Common myeloid progenitor, CD34-positive (primary cell): ENCODE results near the gene HYOU1.

ENCODE experiments used
- CTCF ChIA-PET: fragments of 350-600 bp; sonication (Branson Sonifier 250); formaldehyde crosslinking; loops from one replicate; lab custom pipeline; 2021; ENCODE audit warnings: antibody characterized with exemption; lab: Charles Lee
- POLR2A ChIA-PET: fragments of 350-600 bp; sonication (Branson Sonifier 250); formaldehyde crosslinking; loops from one replicate; lab custom pipeline; 2021; ENCODE audit warnings: antibody characterized with exemption; lab: Charles Lee
- DNase-seq, 3 donors: peaks; one replicate each; pipeline versions ENCODE4 v3.0.0 to v3.0.0-alpha.2; 2013
- H3K27ac ChIP-seq, 2 experiments: 1 replicate in 1 of 2; 2 replicates in 1 of 2; pipeline ENCODE4 v1.7.0; 2013; ENCODE audit warnings: inconsistent platforms in 2 of 2, low read length in 2 of 2, mild to moderate bottlenecking in 2 of 2, low read depth in 1 of 2, moderate library complexity in 1 of 2; ENCODE audit not compliant: severe bottlenecking in 2 of 2, insufficient read depth in 1 of 2, poor library complexity in 1 of 2
- H3K27me3 ChIP-seq, 5 experiments: replicated peaks in 2 of 5; 1 replicate in 3 of 5; 2 replicates in 2 of 5; pipeline versions ENCODE4 v1.6.1 to v1.7.0; 2013; ENCODE audit warnings: low read length in 4 of 5, mild to moderate bottlenecking in 2 of 5, moderate library complexity in 2 of 5, inconsistent platforms in 1 of 5; ENCODE audit not compliant: insufficient read depth in 5 of 5, control insufficient read depth in 4 of 5
- H3K36me3 ChIP-seq, 4 experiments: 1 replicate in 2 of 4; 2 replicates in 2 of 4; pipeline versions ENCODE4 v1.6.1 to v1.7.0; 2013; ENCODE audit warnings: low read length in 3 of 4, control low read depth in 1 of 4, mild to moderate bottlenecking in 1 of 4; ENCODE audit not compliant: control insufficient read depth in 4 of 4, insufficient read depth in 4 of 4
- H3K4me1 ChIP-seq, 4 experiments: 1 replicate in 3 of 4; 2 replicates in 1 of 4; pipeline versions ENCODE4 v1.6.1 to v1.7.1; 2013; ENCODE audit warnings: low read length in 3 of 4, mild to moderate bottlenecking in 3 of 4, control low read depth in 1 of 4, inconsistent platforms in 1 of 4, moderate library complexity in 1 of 4; ENCODE audit not compliant: control insufficient read depth in 4 of 4, insufficient read depth in 4 of 4; ENCODE audit errors: control extremely low read depth in 1 of 4
- H3K4me3 ChIP-seq, 7 experiments: 1 replicate in 4 of 7; 2 replicates in 3 of 7; pipeline versions ENCODE4 v1.5.1 to v1.7.0; 2013; ENCODE audit warnings: mild to moderate bottlenecking in 7 of 7, low read length in 6 of 7, moderate library complexity in 6 of 7, inconsistent platforms in 2 of 7, low read depth in 2 of 7, control low read depth in 1 of 7; ENCODE audit not compliant: insufficient read depth in 4 of 7, control insufficient read depth in 1 of 7; ENCODE audit errors: extremely low read depth in 1 of 7
- H3K9me3 ChIP-seq, 5 experiments: 1 replicate in 4 of 5; 2 replicates in 1 of 5; pipeline versions ENCODE4 v1.6.1 to v1.7.1; 2013; ENCODE audit warnings: low read length in 4 of 5, mild to moderate bottlenecking in 2 of 5, inconsistent platforms in 1 of 5, low read depth in 1 of 5, moderate library complexity in 1 of 5; ENCODE audit not compliant: control insufficient read depth in 4 of 5, insufficient read depth in 2 of 5; ENCODE audit errors: control extremely low read depth in 1 of 5
- WGBS: methylation state at CpG from one replicate; pipeline ENCODE4 v1.1.5; 2013; ENCODE audit not compliant: insufficient coverage; 5-methylcytosine and 5-hydroxymethylcytosine counted together

HYOU1 gene

GRCh38 chr11:119055901-119056300 lies 1.1 kb downstream of the HYOU1 start:
- peak; percentile 71 to 77 (median 72) for DNase-seq
- Histone ChIP-seq H3K9me3 (no peaks in the 10 kb centered on the region), H3K4me1 (peaks cover 4 to 22% (median 19%) of the 10 kb centered on the region in 4 experiments), H3K4me3 (peak overlapping the region; percentile 46 to 86 (median 79)), H3K27ac (peak overlapping the region; percentile 89 to 95), H3K27me3 (no peaks in the 10 kb centered on the region), H3K36me3 (peaks cover 10 to 48% (median 40%) of the 10 kb centered on the region in 4 experiments)
- 78% methylated on average over 1 of the region's 6 CpGs for WGBS
- ChIA-PET POLR2A (interaction anchor here (1.0 to 4.9 kb wide), 8 partner anchors 10 to 39 kb away, joined by 3 to 36 read pairs (median 8); partner anchors contain the start of genes RPS25, TRAPPC4 and VPS11), CTCF (interaction anchor here (0.6 to 5.1 kb wide), 20 partner anchors 8 to 144 kb away, joined by 3 to 36 read pairs (median 4); partner anchors contain the start of gene VPS11)

- H3K27ac ChIP-seq, result no peak overlapping the region
- no peak for DNase-seq
- ChIA-PET POLR2A (interaction anchor here (0.7 to 2.2 kb wide), 4 partner anchors 9 to 34 kb away, joined by 3 to 15 read pairs (median 4); no protein-coding TSS in a partner anchor), CTCF (interaction anchor here (0.7 to 5.1 kb wide), 6 partner anchors 10 to 45 kb away, joined by 3 to 36 read pairs (median 4); partner anchors contain the start of gene VPS11)
- H3K36me3 ChIP-seq, result peaks cover 10 to 59% (median 48%) of the 10 kb centered on the region in 4 experiments
- H3K27me3 ChIP-seq, result no peaks in the 10 kb centered on the region
- H3K4me1 ChIP-seq, result peaks cover 4 to 22% (median 19%) of the 10 kb centered on the region in 4 experiments
- WGBS, result 97% methylated on average over 10 of the region's 10 CpGs
- H3K9me3 ChIP-seq, result no peaks in the 10 kb centered on the region
- H3K4me3 ChIP-seq, result no peak overlapping the region
Observed at GRCh38 chr11:119054418-119054817, 2.6 kb downstream of the HYOU1 start.

GRCh38 chr11:119052163-119052814 lies 4.7 kb downstream of the HYOU1 start:
- no peaks in the 10 kb centered on the region for H3K27me3 ChIP-seq
- no peak for DNase-seq
- no peaks in the 10 kb centered on the region for H3K9me3 ChIP-seq
- H3K27ac ChIP-seq, result no peak overlapping the region
- H3K36me3 ChIP-seq, result peaks cover 15 to 81% (median 68%) of the 10 kb centered on the region in 4 experiments
- H3K4me1 ChIP-seq, result peaks cover 2 to 12% (median 10%) of the 10 kb centered on the region in 4 experiments
- H3K4me3 ChIP-seq, result no peak overlapping the region
- ChIA-PET CTCF (interaction anchor here (1.0 to 5.1 kb wide), 3 partner anchors 8 to 42 kb away, joined by 3 to 36 read pairs (median 7); no protein-coding TSS in a partner anchor), POLR2A (no interaction called here)
- whole genome bisulfite sequencing, result 98% methylated on average over 20 of the region's 23 CpGs

- H3K4me3 ChIP-seq, result no peak overlapping the region
- POLR2A ChIA-PET, result no interaction called here
- no peaks in the 10 kb centered on the region for H3K9me3 ChIP-seq
- H3K4me1 ChIP-seq, result peaks cover 2 to 12% (median 10%) of the 10 kb centered on the region in 4 experiments
- CTCF ChIA-PET, result interaction anchor here (0.6 to 1.6 kb wide), 4 partner anchors 13 to 774 kb away, joined by 3 to 7 read pairs (median 4); no protein-coding TSS in a partner anchor
- H3K27ac ChIP-seq, result no peak overlapping the region
- peaks cover 17 to 87% (median 71%) of the 10 kb centered on the region in 4 experiments for H3K36me3 ChIP-seq
- DNase-seq, result no peak
- no peaks in the 10 kb centered on the region for H3K27me3 ChIP-seq
- 99% methylated on average over 9 of the region's 17 CpGs for WGBS
Observed at GRCh38 chr11:119051440-119052162, 5.4 kb downstream of the HYOU1 start.

- Histone ChIP-seq H3K27ac (no peak overlapping the region), H3K4me1 (no peaks in the 10 kb centered on the region), H3K9me3 (no peaks in the 10 kb centered on the region), H3K4me3 (no peak overlapping the region), H3K27me3 (no peaks in the 10 kb centered on the region), H3K36me3 (peaks cover 14 to 91% (median 74%) of the 10 kb centered on the region in 4 experiments)
- ChIA-PET CTCF (interaction anchor here (1.7 to 2.4 kb wide), 3 partner anchors 7 to 46 kb away, joined by 7 to 10 read pairs (median 7); a partner anchor contains a TSS), POLR2A (no interaction called here)
- WGBS, result 94% methylated on average over 2 of the region's 7 CpGs
- DNase-seq, result no peak
Observed at GRCh38 chr11:119049081-119049480, 7.9 kb downstream of the HYOU1 start.

GRCh38 chr11:119048644-119049043 lies 8.4 kb downstream of the HYOU1 start:
- Histone ChIP-seq H3K4me1 (no peaks in the 10 kb centered on the region), H3K36me3 (peaks cover 11 to 87% (median 71%) of the 10 kb centered on the region in 4 experiments), H3K4me3 (no peak overlapping the region), H3K27me3 (no peaks in the 10 kb centered on the region), H3K9me3 (no peaks in the 10 kb centered on the region), H3K27ac (no peak overlapping the region)
- WGBS, result 86% methylated on average over 5 of the region's 9 CpGs
- ChIA-PET POLR2A (interaction anchor here (2.2 kb wide), 1 partner anchor 9 kb away, joined by 13 read pairs; the partner anchor contains the start of gene HYOU1), CTCF (interaction anchor here (1.7 to 3.9 kb wide), 4 partner anchors 8 to 46 kb away, joined by 7 to 19 read pairs (median 8); partner anchors contain the start of gene SLC37A4)
- no peak for DNase-seq
